ENCODE data around the gene JUND.

Gene JUND

GRCh38 chr19:18290302-18291018, 9.0 kb upstream of the JUND start:
- DNase-seq (ENCODE audit: low read depth) = peak; percentile 88

GRCh38 chr19:18289471-18290301, 8.3 kb upstream of the JUND start:
- no peak for DNase-seq (ENCODE audit: low read depth)

GRCh38 chr19:18287836-18288772, 6.7 kb upstream of the JUND start:
- DNase-seq (ENCODE audit: low read depth) = no peak

GRCh38 chr19:18286973-18287635, 5.7 kb upstream of the JUND start:
- no peak for DNase-seq (ENCODE audit: low read depth)

GRCh38 chr19:18284712-18285360, 3.4 kb upstream of the JUND start:
- DNase-seq (ENCODE audit: low read depth) = no peak

GRCh38 chr19:18283338-18283737, 1.9 kb upstream of the JUND start:
- DNase-seq (ENCODE audit: low read depth) = no peak

- DNase-seq (ENCODE audit: low read depth) = no peak
Measured at GRCh38 chr19:18282788-18283141, 1.3 kb upstream of the JUND start.

GRCh38 chr19:18282021-18282787, 782 bp upstream of the JUND start:
- DNase-seq (ENCODE audit: low read depth) = no peak

GRCh38 chr19:18280247-18281081, 958 bp downstream of the JUND start:
- DNase-seq (ENCODE audit: low read depth) = no peak

- peak; percentile 88 for DNase-seq (ENCODE audit: low read depth)
Measured at GRCh38 chr19:18279516-18280246, 1.7 kb downstream of the JUND start.

- no peak for DNase-seq (ENCODE audit: low read depth)
Measured at GRCh38 chr19:18279266-18279515, 2.2 kb downstream of the JUND start.

- DNase-seq (ENCODE audit: low read depth) = no peak
Measured at GRCh38 chr19:18278521-18279265, 2.7 kb downstream of the JUND start.

- no peak for DNase-seq (ENCODE audit: low read depth)
Measured at GRCh38 chr19:18274781-18275356, 6.6 kb downstream of the JUND start.

- no peak for DNase-seq (ENCODE audit: low read depth)
Measured at GRCh38 chr19:18274219-18274780, 7.1 kb downstream of the JUND start, which contains the start of gene IQCN. IQCN (minus strand) TSS chr19:18274452; CDS start chr19:18269478, 4,974 bp downstream.

- DNase-seq (ENCODE audit: low read depth) = no peak
Measured at GRCh38 chr19:18273561-18274218, 7.7 kb downstream of the JUND start.

GRCh38 chr19:18271433-18271841, 10.0 kb downstream of the JUND start:
- DNase-seq (ENCODE audit: low read depth) = no peak

- DNase-seq (ENCODE audit: low read depth) = no peak
Measured at GRCh38 chr19:18270326-18270725, 11.1 kb downstream of the JUND start.

Data from stimulated activated CD8-positive, alpha-beta memory T cell treated with anti-CD3 and anti-CD28 coated beads, Interleukin-4, amount 100 ng/mL, for 24 hours (primary cell).